Keratinocyte (primary cell): ENCODE results near the gene GPANK1. TPM values are rescaled to one million over a fixed set of nuclear protein-coding genes. Genes with fewer than 3 reads are reported as not detected.

Experiments
- DNase-seq: peaks from one replicate; pipeline ENCODE4 v3.0.0-alpha.2; 2011; ENCODE audit warnings: low read depth, missing footprints, low spot score
- FAIRE-seq: peaks from 2 replicates; lab custom pipeline; 2011; peaks lifted over from hg19 to GRCh38; lab: Jason Lieb, UNC
- H2AFZ ChIP-seq: 2 replicates; pipeline ENCODE4 v1.6.0; 2012; ENCODE audit warnings: low read length, control low read depth, inconsistent platforms; ENCODE audit not compliant: control insufficient read depth
- H3K27ac ChIP-seq: 2 replicates; pipeline ENCODE4 v1.5.1; 2011; ENCODE audit warnings: low read length; ENCODE audit not compliant: control insufficient read depth, insufficient read depth
- H3K27me3 ChIP-seq: 3 replicates; pipeline ENCODE4 v1.6.0; 2011; ENCODE audit warnings: low read length; ENCODE audit not compliant: control insufficient read depth, insufficient read depth; ENCODE audit errors: extremely low read depth
- H3K36me3 ChIP-seq, 2 experiments: 2 replicates in 1 of 2; 3 replicates in 1 of 2; pipeline ENCODE4 v1.5.1; 2011; ENCODE audit warnings: low read length in 2 of 2, mild to moderate bottlenecking in 1 of 2; ENCODE audit not compliant: control insufficient read depth in 2 of 2, insufficient read depth in 2 of 2; ENCODE audit errors: extremely low read depth in 1 of 2
- H3K4me1 ChIP-seq: 3 replicates; pipeline ENCODE4 v1.5.1; 2011; ENCODE audit warnings: low read length; ENCODE audit not compliant: control insufficient read depth, insufficient read depth; ENCODE audit errors: extremely low read depth
- H3K4me2 ChIP-seq: 3 replicates; pipeline ENCODE4 v1.6.0; 2011; ENCODE audit warnings: low read depth, low read length; ENCODE audit not compliant: control insufficient read depth, insufficient read depth; ENCODE audit errors: extremely low read depth
- H3K4me3 ChIP-seq, 3 experiments: fragments of 200-600 bp in 1 of 3; sonication (generic) in 1 of 3; 2 replicates in 2 of 3; 3 replicates in 1 of 3; pipeline ENCODE4 v1.5.1; 2011 to 2016; ENCODE audit warnings: low read length in 3 of 3, mild to moderate bottlenecking in 3 of 3, control low read depth in 2 of 3, inconsistent platforms in 1 of 3, low read depth in 1 of 3, mixed read lengths in 1 of 3, mixed run types in 1 of 3, moderate library complexity in 1 of 3; ENCODE audit not compliant: control insufficient read depth in 2 of 3, insufficient read depth in 2 of 3; ENCODE audit errors: extremely low read depth in 1 of 3
- H3K79me2 ChIP-seq: 2 replicates; pipeline ENCODE4 v1.6.0; 2012; ENCODE audit warnings: low read length; ENCODE audit not compliant: control insufficient read depth, insufficient read depth
- H3K9ac ChIP-seq: 3 replicates; pipeline ENCODE4 v1.6.0; 2011; ENCODE audit warnings: low read length; ENCODE audit not compliant: control insufficient read depth, insufficient read depth; ENCODE audit errors: extremely low read depth
- H3K9me1 ChIP-seq: 3 replicates; pipeline ENCODE4 v1.6.0; 2011; ENCODE audit warnings: low read length; ENCODE audit not compliant: control insufficient read depth, insufficient read depth; ENCODE audit errors: extremely low read depth
- H3K9me3 ChIP-seq: 2 replicates; pipeline ENCODE4 v1.5.1; 2012; ENCODE audit warnings: low read depth, low read length; ENCODE audit not compliant: control insufficient read depth
- H4K20me1 ChIP-seq: 3 replicates; pipeline ENCODE4 v1.6.0; 2011; ENCODE audit warnings: low read length; ENCODE audit not compliant: control insufficient read depth, insufficient read depth; ENCODE audit errors: extremely low read depth
- CTCF ChIP-seq, 3 experiments: IDR thresholded peaks in 1 of 3; conservative IDR thresholded peaks in 1 of 3; optimal IDR thresholded peaks in 1 of 3; 2 replicates in 2 of 3; 3 replicates in 1 of 3; pipeline versions ENCODE3 to v1.5.1; 2011; ENCODE audit warnings: low read length in 3 of 3, mild to moderate bottlenecking in 3 of 3, moderate library complexity in 2 of 3, control low read depth in 1 of 3, inconsistent platforms in 1 of 3; ENCODE audit not compliant: insufficient read depth in 2 of 3; ENCODE audit errors: extremely low read depth in 1 of 3
- EZH2 ChIP-seq: IDR thresholded peaks from one replicate; pipeline ENCODE4 v1.6.1; 2012; ENCODE audit warnings: inconsistent platforms, mild to moderate bottlenecking, low read length, moderate library complexity
- dilution Hi-C: fragments of 300-500 bp; cut with MboI; formaldehyde crosslinking; loops from one replicate; pipeline ENCODE4 v1.7.0; 2020; ENCODE audit warnings: low sequenced_read_pairs; ENCODE audit not compliant: extremely low pct_ligation_motif_present
- polyA plus RNA-seq, 5 experiments: library from polyadenylated mRNA; depleted of rRNA in 3 of 5; stranded (reverse) in 3 of 5; stranded (forward) in 1 of 5; unstranded in 1 of 5; fragments of >200 nt; gene quantifications; 1 replicate in 1 of 5; 2 replicates in 3 of 5; 3 replicates in 1 of 5; pipeline versions ENCODE4 v1.2.1 to v1.2.3, GENCODE V29; 2011 to 2012; ENCODE audit warnings: missing spikeins in 2 of 5, low read depth in 1 of 5, low replicate concordance in 1 of 5

Gene GPANK1
- polyA plus RNA-seq, 1 donor (not counting 4 experiments of a cell fraction or from before 2014, with no cell fraction given): 10.0 TPM

- FAIRE-seq (no peak), DNase-seq (no peak)
- Histone ChIP-seq H2AFZ (no peak within 1 kb of the TSS), H3K36me3 (no peaks in the 10 kb centered on the region), H3K4me3 (no peak within 1 kb of the TSS), H3K9me1 (no peaks in the 10 kb centered on the region), H3K4me1 (peaks cover 16% of the 10 kb centered on the region), H3K9me3 (no peaks in the 10 kb centered on the region), H3K4me2 (no peak within 1 kb of the TSS), H3K27ac (no peak within 1 kb of the TSS), H3K27me3 (no peaks in the 10 kb centered on the region), H3K79me2 (peaks cover 11% of the 10 kb centered on the region), H3K9ac (no peak within 1 kb of the TSS), H4K20me1 (no peaks in the 10 kb centered on the region)
- dilution Hi-C loops: no loop called here
- TF ChIP-seq EZH2: no peak
- no peak for TF ChIP-seq CTCF (optimal IDR thresholded peaks at IDR 0.05 in 1 of 3, IDR thresholded peaks at IDR 0.05 in 1 of 3, conservative IDR thresholded peaks at IDR 0.05 in 1 of 3; ENCODE audit: extremely low read depth in 1 of 3, insufficient read depth in 2 of 3, low read length in 3 of 3)
These were observed 41.8 kb upstream of the GPANK1 start, which contains the start of gene LY6G6F for GRCh38 chr6:31706599-31706998. Gene LY6G6F, plus strand, starts transcription at chr6:31706866. Its CDS starts 41 bp downstream, at chr6:31706907.

GRCh38 chr6:31705931-31706330 is 41.1 kb upstream of the GPANK1 start:
- Histone ChIP-seq H3K4me3 (no peak overlapping the region), H3K9me3 (no peaks in the 10 kb centered on the region), H2AFZ (no peak overlapping the region), H3K9ac (no peak overlapping the region), H3K9me1 (no peaks in the 10 kb centered on the region), H3K79me2 (peaks cover 17% of the 10 kb centered on the region), H3K4me2 (no peak overlapping the region), H3K4me1 (peaks cover 11% of the 10 kb centered on the region), H3K27me3 (no peaks in the 10 kb centered on the region), H3K27ac (no peak overlapping the region), H3K36me3 (no peaks in the 10 kb centered on the region), H4K20me1 (no peaks in the 10 kb centered on the region)
- FAIRE-seq (no peak), DNase-seq (no peak)
- TF ChIP-seq CTCF (optimal IDR thresholded peaks at IDR 0.05 in 1 of 3, IDR thresholded peaks at IDR 0.05 in 1 of 3, conservative IDR thresholded peaks at IDR 0.05 in 1 of 3; ENCODE audit: extremely low read depth in 1 of 3, insufficient read depth in 2 of 3, low read length in 3 of 3): no peak
- no peak for TF ChIP-seq EZH2
- dilution Hi-C loops: no loop called here
